Posterior vena cava (tissue), 2 donors: ENCODE data around the gene AKAP7. TPM values are rescaled to one million over a fixed set of nuclear protein-coding genes. Genes with fewer than 3 reads are reported as not detected.
"Not testable (repeated sequence)": the region's sequence is repeated elsewhere in the genome, so short reads cannot be mapped to it uniquely, and the experiment has no call there.

Experiments
- DNase-seq: peaks from one replicate; pipeline ENCODE4 v3.0.0-alpha.2; 2020; ENCODE audit warnings: low spot score
- intact Hi-C, 2 donors: fragments of 100-400 bp; cut with DNase I; formaldehyde crosslinking; loops; one replicate each; pipeline versions ENCODE4 v1.14.1 to v1.14.2; 2022 to 2023
- long read RNA-seq, 2 donors: library from polyadenylated mRNA; unstranded; transcript quantifications; one replicate each; pipeline ENCODE4 v2.0.0, GENCODE V29; 2020 to 2021
- total RNA-seq, 2 donors: library from RNA; stranded (reverse); fragmentation: NEBNext Ultra II Directional; extraction: Animal tissue kit (Norgen Biotek cat#: 25700); gene quantifications; one replicate each; pipeline ENCODE4 v1.2.1, GENCODE V29; 2021
- donor health status: DM: yes; HTN: yes; CAD: no.
- donor health status: DM: yes; HTN: yes; CAD: no.

Gene AKAP7
- total RNA-seq: 10 to 100 TPM; 11.3 to 12.0 TPM
- long read RNA-seq, donor 1, partial matches to known transcripts: 2 of 10 reads
- long read RNA-seq, donor 1, other reads (novel, unspliced or antisense): 7 of 10 reads
- long read RNA-seq, donor 2, partial matches to known transcripts: 0 of 3 reads
- long read RNA-seq, donor 2, other reads (novel, unspliced or antisense): 3 of 3 reads

- peak; percentile 94 for DNase-seq
- intact Hi-C loops: no loop called here
These were observed at the start of gene AKAP7 for GRCh38 chr6:131135244-131136020. Gene AKAP7, plus strand, starts transcription at chr6:131135467. Its CDS starts 297 bp downstream, at chr6:131135764.

- DNase-seq, intact Hi-C loops: not testable (repeated sequence)
These were observed 44.9 kb upstream of the AKAP7 start for GRCh38 chr6:131090339-131090738.

- intact Hi-C loops: not testable (repeated sequence)
These were observed 43.3 kb upstream of the AKAP7 start for GRCh38 chr6:131091944-131092343.

GRCh38 chr6:131093334-131093733, 41.9 kb upstream of the AKAP7 start:
- intact Hi-C loops: no loop called here
- DNase-seq: no peak

More at GRCh38 chr6:131091944-131092343, 43.3 kb upstream of the AKAP7 start:
- not testable (repeated sequence) for DNase-seq

- intact Hi-C loops: no loop called here
- DNase-seq: no peak
These were observed 38.5 kb upstream of the AKAP7 start for GRCh38 chr6:131096786-131097185.

GRCh38 chr6:131101911-131102680, 33.2 kb upstream of the AKAP7 start:
- intact Hi-C loops: no loop called here
- no peak for DNase-seq

- no peak for DNase-seq
- intact Hi-C loops: no loop called here
These were observed 32.0 kb upstream of the AKAP7 start for GRCh38 chr6:131103296-131103695.

- no peak for DNase-seq
- intact Hi-C loops: no loop called here
These were observed 31.4 kb upstream of the AKAP7 start for GRCh38 chr6:131103901-131104300.

- no peak for DNase-seq
- intact Hi-C loops: no loop called here
These were observed 28.1 kb upstream of the AKAP7 start for GRCh38 chr6:131107151-131107550.

- DNase-seq: no peak
- intact Hi-C loops: no loop called here
These were observed 23.0 kb upstream of the AKAP7 start for GRCh38 chr6:131112249-131112648.

GRCh38 chr6:131115651-131116050, 19.6 kb upstream of the AKAP7 start:
- intact Hi-C loops: loop anchor here (2.0 kb wide), 2 partner anchors 231 to 233 kb away; no protein-coding TSS in a partner anchor
- no peak for DNase-seq

GRCh38 chr6:131116321-131116720, 18.9 kb upstream of the AKAP7 start:
- intact Hi-C loops: loop anchor here (2.0 kb wide), 2 partner anchors 232 to 234 kb away; no protein-coding TSS in a partner anchor
- DNase-seq: no peak

GRCh38 chr6:131116755-131117360, 18.4 kb upstream of the AKAP7 start:
- no peak for DNase-seq
- intact Hi-C loops: loop anchor here (2.0 kb wide), 2 partner anchors 232 to 234 kb away; no protein-coding TSS in a partner anchor

- DNase-seq: no peak
- intact Hi-C loops: loop anchor here (2.0 kb wide), 2 partner anchors 233 to 235 kb away; no protein-coding TSS in a partner anchor
These were observed 17.4 kb upstream of the AKAP7 start for GRCh38 chr6:131117878-131118277.

GRCh38 chr6:131122007-131122406, 13.3 kb upstream of the AKAP7 start:
- intact Hi-C loops: no loop called here
- no peak for DNase-seq

GRCh38 chr6:131122516-131122915, 12.8 kb upstream of the AKAP7 start:
- DNase-seq: no peak
- intact Hi-C loops: no loop called here

- intact Hi-C loops: no loop called here
- DNase-seq: no peak
These were observed 10.8 kb upstream of the AKAP7 start for GRCh38 chr6:131124336-131125071.

- no peak for DNase-seq
- intact Hi-C loops: no loop called here
These were observed 9.8 kb upstream of the AKAP7 start for GRCh38 chr6:131125431-131125830.
